Nephron progenitor cell (in vitro differentiated cells): ENCODE data around the gene MERTK.

Source experiments
- DNase-seq: peaks from one replicate; pipeline ENCODE4 v3.0.0; 2021
- H3K27ac Mint-ChIP-seq: 2 replicates; pipeline ENCODE4 v1.8.0; 2021; ENCODE audit warnings: mild to moderate bottlenecking, moderate library complexity, mixed read lengths
- H3K27me3 Mint-ChIP-seq: 2 replicates; pipeline ENCODE4 v1.8.0; 2021; ENCODE audit warnings: mild to moderate bottlenecking, low read depth, mixed read lengths; ENCODE audit not compliant: poor library complexity
- H3K36me3 Mint-ChIP-seq: 2 replicates; pipeline ENCODE4 v1.8.0; 2021; ENCODE audit warnings: low read depth, mixed read lengths
- H3K4me1 Mint-ChIP-seq: 2 replicates; pipeline ENCODE4 v1.8.0; 2021; ENCODE audit warnings: mixed read lengths
- H3K4me3 Mint-ChIP-seq: 2 replicates; pipeline ENCODE4 v1.8.0; 2021; ENCODE audit warnings: mild to moderate bottlenecking, moderate library complexity, mixed read lengths
- H3K9me3 Mint-ChIP-seq: 2 replicates; pipeline ENCODE4 v1.8.0; 2021; ENCODE audit warnings: mild to moderate bottlenecking, moderate library complexity, mixed read lengths
- TF ChIP-seq, protein P1 (sequence below): fragments of 200-600 bp; sonication (generic); IDR thresholded peaks from 2 replicates; pipeline ENCODE4 v1.5.0; 2021; ENCODE audit warnings: antibody characterized with exemption

MERTK gene

GRCh38 chr2:112021290-112021689, 122.9 kb downstream of the MERTK start:
- Mint-ChIP-seq H3K4me1 (peaks cover 16% of the 10 kb centered on the region), H3K4me3 (no peak overlapping the region), H3K27me3 (no peaks in the 10 kb centered on the region), H3K27ac (no peak overlapping the region), H3K36me3 (peaks cover 15% of the 10 kb centered on the region), H3K9me3 (peaks cover 5% of the 10 kb centered on the region)
- no peak for DNase-seq
- TF ChIP-seq, protein P1, sequence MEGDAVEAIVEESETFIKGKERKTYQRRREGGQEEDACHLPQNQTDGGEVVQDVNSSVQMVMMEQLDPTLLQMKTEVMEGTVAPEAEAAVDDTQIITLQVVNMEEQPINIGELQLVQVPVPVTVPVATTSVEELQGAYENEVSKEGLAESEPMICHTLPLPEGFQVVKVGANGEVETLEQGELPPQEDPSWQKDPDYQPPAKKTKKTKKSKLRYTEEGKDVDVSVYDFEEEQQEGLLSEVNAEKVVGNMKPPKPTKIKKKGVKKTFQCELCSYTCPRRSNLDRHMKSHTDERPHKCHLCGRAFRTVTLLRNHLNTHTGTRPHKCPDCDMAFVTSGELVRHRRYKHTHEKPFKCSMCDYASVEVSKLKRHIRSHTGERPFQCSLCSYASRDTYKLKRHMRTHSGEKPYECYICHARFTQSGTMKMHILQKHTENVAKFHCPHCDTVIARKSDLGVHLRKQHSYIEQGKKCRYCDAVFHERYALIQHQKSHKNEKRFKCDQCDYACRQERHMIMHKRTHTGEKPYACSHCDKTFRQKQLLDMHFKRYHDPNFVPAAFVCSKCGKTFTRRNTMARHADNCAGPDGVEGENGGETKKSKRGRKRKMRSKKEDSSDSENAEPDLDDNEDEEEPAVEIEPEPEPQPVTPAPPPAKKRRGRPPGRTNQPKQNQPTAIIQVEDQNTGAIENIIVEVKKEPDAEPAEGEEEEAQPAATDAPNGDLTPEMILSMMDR: no peak

- H3K4me3 Mint-ChIP-seq: no peak overlapping the region
- no peak overlapping the region for H3K27ac Mint-ChIP-seq
Measured at GRCh38 chr2:112021781-112022231, 123.4 kb downstream of the MERTK start.

DNA sequence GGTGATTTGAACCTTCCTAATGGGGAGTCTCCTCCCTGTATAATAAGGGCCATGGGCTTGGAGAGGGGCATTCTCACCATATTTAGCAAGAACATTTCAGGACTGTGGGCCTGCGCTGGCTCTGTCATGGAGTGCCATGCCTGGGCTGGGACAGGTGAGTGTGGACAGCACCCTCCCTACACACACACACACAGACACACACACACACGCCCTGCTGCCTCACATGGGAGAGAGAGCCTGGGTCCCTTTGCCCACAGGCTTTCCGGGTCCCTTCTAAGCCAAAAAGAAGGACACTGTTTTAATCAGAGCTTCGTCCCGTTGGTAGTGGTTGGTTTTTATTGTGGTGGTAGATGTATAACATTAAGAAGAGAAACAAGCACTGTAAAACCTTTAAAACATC, 125.3 kb downstream of the MERTK start:
- Mint-ChIP-seq H3K9me3 (no peaks in the 10 kb centered on the region), H3K27me3 (no peaks in the 10 kb centered on the region), H3K27ac (no peak overlapping the region), H3K4me3 (no peak overlapping the region), H3K36me3 (peaks cover 5% of the 10 kb centered on the region), H3K4me1 (peaks cover 16% of the 10 kb centered on the region)
- TF ChIP-seq, protein P1: no peak
- DNase-seq: no peak

More at GRCh38 chr2:112021781-112022231, 123.4 kb downstream of the MERTK start:
- DNase-seq: no peak
- Mint-ChIP-seq H3K27me3 (no peaks in the 10 kb centered on the region), H3K4me1 (peaks cover 16% of the 10 kb centered on the region), H3K36me3 (peaks cover 11% of the 10 kb centered on the region), H3K9me3 (no peaks in the 10 kb centered on the region)
- TF ChIP-seq, protein P1: no peak

GRCh38 chr2:112024231-112024630, 125.8 kb downstream of the MERTK start:
- no peaks in the 10 kb centered on the region for H3K9me3 Mint-ChIP-seq
- no peak overlapping the region for H3K4me3 Mint-ChIP-seq
- no peak for DNase-seq
- H3K27ac Mint-ChIP-seq: no peak overlapping the region
- peaks cover 6% of the 10 kb centered on the region for H3K36me3 Mint-ChIP-seq
- H3K4me1 Mint-ChIP-seq: peaks cover 11% of the 10 kb centered on the region
- TF ChIP-seq, protein P1: no peak
- H3K27me3 Mint-ChIP-seq: no peaks in the 10 kb centered on the region

DNA sequence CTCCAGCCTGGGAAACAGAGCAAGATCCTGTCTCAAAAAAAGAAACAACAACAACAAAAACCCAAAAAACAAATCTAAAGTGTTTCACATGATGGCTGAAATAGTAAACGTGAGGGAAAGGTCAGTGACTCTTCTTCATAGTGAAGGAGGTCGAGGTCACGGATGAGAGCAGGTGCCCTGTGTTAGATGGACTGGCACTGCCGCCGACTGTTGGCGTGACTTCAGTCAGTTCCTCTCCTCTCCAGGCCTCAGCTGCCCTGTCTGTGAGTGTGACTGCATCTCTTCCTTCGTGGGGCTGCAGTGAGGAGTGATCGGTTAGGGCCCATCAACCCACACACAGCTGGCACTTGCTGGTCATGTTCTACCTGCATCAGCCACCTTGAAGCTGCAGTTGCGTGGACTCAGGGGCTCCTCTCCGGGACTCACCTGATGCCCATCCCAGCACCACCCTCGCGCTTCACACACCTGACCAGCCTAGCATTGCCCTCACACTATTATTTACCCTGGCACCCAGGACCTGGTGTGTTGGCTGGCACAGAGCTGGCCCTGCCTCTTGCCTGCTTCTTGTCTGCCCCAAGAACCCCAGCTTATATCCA, 126.6 kb downstream of the MERTK start:
- Mint-ChIP-seq H3K27me3 (no peaks in the 10 kb centered on the region), H3K36me3 (peaks cover 14% of the 10 kb centered on the region)
- TF ChIP-seq, protein P1: no peak

GRCh38 chr2:112026509-112026908, 128.1 kb downstream of the MERTK start:
- peaks cover 19% of the 10 kb centered on the region for H3K36me3 Mint-ChIP-seq
- H3K27me3 Mint-ChIP-seq: peaks cover 3% of the 10 kb centered on the region
- H3K4me3 Mint-ChIP-seq: no peak overlapping the region

More for the DNA sequence above, 126.6 kb downstream of the MERTK start:
- Mint-ChIP-seq H3K27ac (no peak overlapping the region), H3K9me3 (peaks cover 4% of the 10 kb centered on the region), H3K4me1 (peaks cover 5% of the 10 kb centered on the region), H3K4me3 (no peak overlapping the region)
- no peak for DNase-seq

More at GRCh38 chr2:112026509-112026908, 128.1 kb downstream of the MERTK start:
- Mint-ChIP-seq H3K9me3 (peaks cover 9% of the 10 kb centered on the region), H3K27ac (no peak overlapping the region), H3K4me1 (peaks cover 1% of the 10 kb centered on the region)
- no peak for DNase-seq
- TF ChIP-seq, protein P1: no peak
